HTR-8/SVneo (cell line): ENCODE data around the gene CSDE1.
"Not testable (repeated sequence)": the region's sequence is repeated elsewhere in the genome, so short reads cannot be mapped to it uniquely, and the experiment has no call there.

Experiments
- DNase-seq: peaks from one replicate; pipeline ENCODE4 v3.0.0; 2011; ENCODE audit warnings: low spot score, mixed read lengths; ENCODE audit not compliant: insufficient read length
- FAIRE-seq: peaks from 2 replicates; lab custom pipeline; 2011; peaks lifted over from hg19 to GRCh38; lab: Jason Lieb, UNC

The CSDE1 gene

DNA sequence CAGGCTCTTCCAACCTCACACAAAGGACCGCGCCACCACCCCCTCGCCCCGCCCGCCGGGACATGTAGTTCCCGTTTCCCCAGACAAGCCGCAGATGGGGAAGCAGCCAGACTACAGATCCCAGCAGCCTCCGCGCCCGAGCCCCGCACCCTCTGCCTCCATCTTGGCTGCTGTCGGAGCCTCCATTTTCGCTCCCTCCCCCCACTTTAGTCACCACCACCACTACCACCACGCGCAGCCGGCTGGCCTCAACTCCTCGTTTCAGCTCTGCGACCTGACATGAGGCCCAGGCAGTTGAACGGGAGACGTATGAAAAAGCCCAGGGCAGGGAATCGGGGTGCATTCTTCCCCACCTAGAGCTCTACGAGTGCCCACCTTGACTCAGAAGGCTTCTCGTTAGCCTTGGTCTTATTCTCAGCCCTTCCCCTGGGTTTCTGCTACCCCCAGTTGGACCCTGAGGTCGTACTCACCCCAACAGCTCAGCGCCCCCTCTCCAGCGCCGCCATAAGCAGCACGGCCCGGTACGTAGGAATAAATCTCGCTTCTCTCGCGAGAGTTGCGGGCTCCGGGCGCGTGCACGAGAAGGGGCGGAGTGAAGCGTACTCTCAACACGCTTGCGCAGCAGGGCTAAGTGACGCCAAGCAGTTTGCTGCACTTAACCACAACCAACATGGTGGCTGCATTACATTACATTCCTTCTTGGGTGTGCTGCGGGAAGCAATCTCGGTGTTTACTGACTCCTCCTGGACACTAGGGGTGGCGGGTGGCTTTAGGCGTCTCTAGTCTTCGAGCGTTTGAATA is at the start of gene CSDE1:
CSDE1 (minus strand) TSS at position 530 of the 801 bp plus-strand sequence. CDS start 18,094 bp downstream, outside the sequence.
- DNase-seq: peak; percentile 83
- FAIRE-seq: peak; percentile 91

DNA sequence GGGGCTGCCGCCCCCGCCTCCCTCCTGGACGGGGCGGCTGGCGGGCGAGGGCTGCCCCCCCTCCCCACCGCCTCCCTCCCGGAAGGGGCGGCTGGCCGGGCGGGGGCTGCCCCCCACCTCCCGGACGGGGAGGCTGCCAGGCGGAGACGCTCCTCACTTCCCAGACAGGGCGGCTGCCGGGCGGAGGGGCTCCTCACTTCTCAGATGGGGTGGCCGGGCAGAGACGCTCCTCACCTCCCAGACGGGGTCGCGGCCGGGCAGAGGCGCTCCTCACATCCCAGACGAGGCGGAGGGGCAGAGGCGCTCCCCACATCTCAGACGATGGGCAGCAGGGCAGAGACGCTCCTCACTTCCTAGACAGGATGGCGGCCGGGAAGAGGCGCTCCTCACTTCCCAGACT is 46.7 kb upstream of the CSDE1 start:
- not testable (repeated sequence) for FAIRE-seq, DNase-seq

DNA sequence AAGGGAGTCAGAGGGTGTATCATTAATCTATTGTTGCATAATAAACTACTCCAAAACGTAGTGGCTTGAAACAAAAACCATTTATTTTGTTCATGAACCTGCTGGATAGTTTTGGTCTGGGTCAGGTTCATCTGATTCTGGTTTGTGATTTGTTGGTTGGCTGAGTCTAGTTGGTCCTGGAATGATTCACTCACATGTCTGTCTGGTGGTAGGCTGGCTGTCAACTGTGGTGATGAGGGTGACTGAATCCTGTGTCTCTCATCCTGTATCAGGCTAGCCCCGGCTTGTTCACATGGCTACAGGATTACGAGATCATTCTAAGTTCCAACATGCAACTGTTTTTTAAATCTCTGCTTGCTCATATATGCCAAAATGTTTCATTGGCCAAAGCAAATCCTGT is 45.2 kb upstream of the CSDE1 start:
- FAIRE-seq: no peak

DNA sequence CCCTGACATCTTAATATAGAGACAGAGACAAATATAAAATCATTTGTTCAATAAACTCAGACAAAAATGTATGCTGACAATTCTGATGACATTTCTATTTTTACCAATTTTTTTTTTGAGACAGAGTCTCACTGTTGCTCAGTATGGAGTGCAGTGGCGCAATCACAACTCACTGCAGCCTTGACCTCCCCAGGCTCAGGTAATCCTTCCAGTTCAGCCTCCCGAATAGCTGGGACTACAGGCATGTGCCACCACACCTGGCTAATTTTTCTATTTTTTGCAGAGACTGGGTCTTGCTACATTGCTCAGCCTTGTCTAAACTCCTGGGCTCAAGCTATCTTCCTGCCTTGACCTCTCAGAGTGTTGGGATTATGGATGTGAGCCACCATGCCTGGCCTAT is 36.3 kb upstream of the CSDE1 start:
- FAIRE-seq (no peak), DNase-seq (no peak)

More for the DNA sequence above, 45.2 kb upstream of the CSDE1 start:
- no peak for DNase-seq

DNA sequence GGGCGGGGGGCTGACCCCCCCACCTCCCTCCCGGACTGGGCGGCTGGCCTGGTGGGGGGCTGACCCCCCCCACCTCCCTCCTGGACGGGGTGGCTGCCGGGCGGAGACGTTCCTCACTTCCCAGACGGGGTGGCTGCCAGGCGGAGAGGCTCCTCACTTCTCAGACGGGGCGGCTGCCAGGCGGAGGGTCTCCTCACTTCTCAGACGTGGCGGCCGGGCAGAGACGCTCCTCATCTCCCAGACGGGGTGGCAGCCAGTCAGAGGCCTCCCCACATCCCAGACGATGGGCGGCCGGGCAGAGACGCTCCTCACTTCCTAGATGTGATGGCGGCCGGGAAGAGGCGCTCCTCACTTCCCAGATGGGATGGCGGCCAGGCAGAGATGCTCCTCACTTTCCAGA is 32.8 kb upstream of the CSDE1 start:
- not testable (repeated sequence) for DNase-seq, FAIRE-seq

DNA sequence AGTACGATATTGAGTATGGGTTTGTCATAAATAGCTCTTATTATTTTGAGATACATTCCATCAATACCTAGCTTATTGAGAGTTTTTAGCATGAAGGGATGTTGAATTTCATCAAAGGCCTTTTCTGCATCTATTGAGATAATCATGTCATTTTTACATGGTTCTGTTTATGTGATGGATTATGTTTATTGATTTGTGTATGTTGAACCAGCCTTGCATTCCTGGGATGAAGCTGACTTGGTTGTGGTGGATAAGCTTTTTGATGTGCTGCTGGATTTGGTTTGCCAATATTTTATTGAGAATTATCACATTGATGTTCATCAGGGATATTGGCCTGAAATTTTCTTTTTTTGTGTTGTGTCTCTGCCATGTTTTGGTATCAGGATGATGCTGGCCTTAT is 28.7 kb upstream of the CSDE1 start:
- not testable (repeated sequence) for FAIRE-seq

DNA sequence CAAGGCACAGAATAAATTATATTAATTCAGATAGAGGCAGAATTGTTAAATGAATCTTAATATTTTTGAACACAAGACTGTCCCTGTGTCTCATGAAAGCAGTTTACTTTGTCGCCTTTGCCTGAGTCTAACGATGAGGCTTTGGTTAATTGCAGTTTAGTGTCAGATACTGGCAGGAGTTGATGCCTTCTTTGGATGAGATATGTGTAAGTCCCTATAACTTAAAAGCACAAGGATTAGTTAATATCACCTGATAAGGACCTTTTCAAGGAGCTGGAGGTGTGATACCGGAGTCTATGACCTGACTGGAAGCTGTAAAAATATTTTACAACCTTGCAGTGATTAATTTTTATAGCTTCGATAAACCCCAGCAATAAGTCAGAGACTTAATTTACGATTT is 24.7 kb upstream of the CSDE1 start:
- DNase-seq: no peak
- FAIRE-seq: no peak

More for the DNA sequence above, 28.7 kb upstream of the CSDE1 start:
- DNase-seq: not testable (repeated sequence)

DNA sequence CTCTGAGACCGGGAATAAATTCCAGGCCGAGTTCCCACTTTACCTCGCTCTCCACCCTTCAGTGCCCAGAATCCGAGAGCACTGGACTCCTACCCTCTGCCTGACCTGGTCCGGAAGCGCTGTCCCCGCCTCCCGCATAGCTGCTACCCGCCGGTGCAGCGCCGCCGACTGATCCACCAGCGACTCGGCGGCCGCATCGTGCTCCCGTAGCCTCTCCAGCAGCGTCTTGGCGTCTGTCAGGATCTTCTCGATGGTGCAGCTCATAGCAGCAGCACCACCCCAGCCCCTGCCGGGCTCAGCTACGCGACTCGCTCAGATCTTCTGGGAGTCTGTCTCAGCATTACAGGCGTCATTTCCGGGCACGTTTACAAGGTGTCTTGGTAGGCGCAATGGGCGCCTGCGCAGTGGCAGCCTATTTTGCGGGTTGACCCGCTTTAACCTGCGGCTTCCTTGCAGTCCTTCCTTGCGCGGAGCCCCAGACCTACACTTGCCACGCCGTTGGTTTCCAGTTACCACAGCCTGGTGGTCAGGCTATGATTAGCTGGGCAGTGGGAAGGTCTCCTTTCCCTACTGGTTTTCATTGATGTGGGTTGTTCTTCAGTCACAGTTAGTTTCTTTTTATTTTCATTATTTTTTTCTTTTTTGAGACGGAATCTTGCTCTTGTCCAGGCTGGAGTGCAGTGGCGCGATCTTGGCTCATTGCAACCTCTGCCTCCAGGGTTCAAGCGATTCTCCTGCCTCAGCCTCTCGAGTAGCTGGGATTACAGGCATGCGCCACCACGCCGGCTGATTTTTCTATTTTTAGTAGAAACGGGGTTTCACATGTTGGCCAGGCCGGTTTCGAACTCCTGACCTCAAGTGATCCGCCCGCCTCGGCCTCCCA is 22.8 kb upstream of the CSDE1 start, which contains the start of gene SIKE1:
SIKE1 (minus strand) TSS at position 342 of the 883 bp plus-strand sequence; CDS start at position 264, 78 bp downstream.
- FAIRE-seq: no peak
- DNase-seq: peak; percentile 82

DNA sequence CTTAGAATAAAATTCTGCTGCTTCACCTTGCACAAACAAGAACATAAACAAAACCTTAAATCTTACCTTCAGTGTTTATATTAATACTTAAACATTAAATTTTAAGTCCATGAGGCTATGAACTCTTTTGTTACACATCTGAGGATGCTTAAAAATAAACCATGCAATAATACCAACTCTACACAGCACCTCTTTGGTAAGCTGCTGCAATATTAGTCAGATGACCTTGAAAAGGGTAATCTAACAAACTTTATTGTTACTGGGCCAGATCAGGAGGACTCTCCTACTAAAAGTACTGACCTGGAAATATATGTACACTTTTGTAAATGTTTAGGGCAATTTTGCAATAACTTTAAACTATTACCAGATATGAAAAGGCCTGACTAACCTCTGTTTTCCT is 21.9 kb upstream of the CSDE1 start:
- FAIRE-seq (no peak), DNase-seq (no peak)

DNA sequence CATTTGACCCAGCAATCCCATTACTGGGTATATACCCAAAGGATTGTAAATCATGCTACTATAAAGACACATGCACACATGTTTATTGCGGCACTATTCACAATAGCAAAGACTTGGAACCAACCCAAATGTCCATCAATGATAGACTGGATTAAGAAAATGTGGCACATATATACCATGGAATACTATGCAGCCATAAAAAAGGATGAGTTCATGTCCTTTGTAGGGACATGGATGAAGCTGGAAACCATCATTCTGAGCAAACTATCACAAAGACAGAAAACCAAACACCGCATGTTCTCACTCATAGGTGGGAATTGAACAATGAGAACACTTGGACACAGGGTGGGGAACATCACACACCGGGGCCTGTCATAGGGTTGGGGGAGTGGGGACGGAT is 18.9 kb upstream of the CSDE1 start:
- DNase-seq, FAIRE-seq: not testable (repeated sequence)

DNA sequence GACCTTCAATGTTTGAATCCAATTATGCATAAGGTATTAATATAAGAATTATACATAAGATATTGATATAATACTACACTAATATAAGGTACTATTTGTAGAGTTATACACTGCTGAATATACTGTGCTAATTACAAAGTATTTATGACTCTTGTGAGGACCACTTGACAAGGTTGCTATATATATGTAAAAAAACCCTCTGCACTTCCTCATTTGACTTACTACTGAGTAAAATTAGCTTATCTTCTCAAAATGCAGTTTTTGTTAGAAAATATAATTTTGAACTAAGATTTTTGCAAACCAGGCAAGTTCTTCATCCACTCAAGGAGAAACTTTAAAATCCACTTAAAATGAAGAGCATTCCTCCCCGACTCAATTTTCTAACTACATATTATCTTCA is 14.2 kb upstream of the CSDE1 start:
- DNase-seq (no peak), FAIRE-seq (no peak)

DNA sequence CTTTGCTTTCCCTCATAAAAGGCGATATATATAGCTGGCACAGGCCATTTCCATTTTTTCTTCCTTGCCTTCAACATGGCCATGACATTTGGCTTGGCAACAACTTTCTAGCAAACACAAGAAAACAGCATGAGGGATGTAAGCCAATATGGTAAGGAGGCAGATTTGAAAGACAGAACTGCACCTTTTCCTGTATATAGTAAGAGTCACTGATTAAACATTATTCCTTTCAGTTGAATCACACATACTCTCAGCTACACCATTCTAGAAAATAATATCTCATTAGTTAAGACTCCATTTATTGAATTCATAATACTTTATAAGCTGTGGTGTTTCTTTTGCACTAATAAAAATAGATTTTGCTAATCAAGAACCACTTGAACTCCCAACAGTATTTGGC is 13.2 kb upstream of the CSDE1 start:
- DNase-seq: no peak
- FAIRE-seq: no peak

DNA sequence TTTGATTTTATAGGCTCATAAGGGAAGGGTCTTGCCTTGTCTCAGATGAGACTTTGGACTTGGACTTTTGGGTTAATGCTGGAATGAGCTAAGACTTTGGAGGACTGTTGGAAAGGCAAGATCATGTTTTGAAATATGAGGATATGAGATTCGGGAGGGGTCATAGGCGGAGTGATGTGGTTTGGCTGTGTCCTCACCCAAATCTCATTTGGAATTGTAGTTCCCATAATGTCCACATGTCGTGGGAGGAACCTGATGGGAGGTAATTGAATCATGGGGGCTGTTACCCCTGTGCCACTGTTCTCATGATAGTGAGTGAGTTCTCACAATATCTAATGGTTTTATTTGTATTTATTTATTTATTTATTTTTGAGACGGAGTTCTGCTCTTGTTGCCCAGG is 6.9 kb upstream of the CSDE1 start:
- DNase-seq: no peak
- no peak for FAIRE-seq

DNA sequence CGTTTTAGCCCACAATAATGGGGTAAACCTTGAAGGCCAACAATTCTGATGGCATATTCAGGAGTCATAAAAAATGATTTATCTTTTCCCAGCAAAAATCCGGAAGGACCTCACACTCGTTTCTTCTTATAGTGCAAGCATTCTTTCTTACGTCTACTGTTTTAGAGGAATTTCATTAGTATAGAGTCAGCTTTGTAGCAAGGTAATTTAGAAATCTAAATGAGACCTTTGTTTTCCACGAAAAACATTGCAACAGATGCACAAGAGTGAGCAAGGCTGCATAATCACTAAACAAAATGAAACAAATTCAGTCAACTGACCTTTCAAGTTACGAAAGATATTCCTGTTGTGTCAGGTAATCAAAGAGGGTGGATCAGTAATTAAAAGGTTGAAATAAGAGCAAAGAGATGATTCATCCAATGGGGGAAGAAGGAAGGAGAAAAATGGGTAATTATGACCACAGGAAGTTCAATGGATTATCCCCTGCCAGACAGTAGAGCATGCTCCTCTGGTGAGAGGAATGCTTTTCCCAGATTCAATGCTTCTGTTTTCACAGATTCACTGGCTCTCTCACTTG is 560 bp upstream of the CSDE1 start:
- FAIRE-seq (no peak), DNase-seq (no peak)

DNA sequence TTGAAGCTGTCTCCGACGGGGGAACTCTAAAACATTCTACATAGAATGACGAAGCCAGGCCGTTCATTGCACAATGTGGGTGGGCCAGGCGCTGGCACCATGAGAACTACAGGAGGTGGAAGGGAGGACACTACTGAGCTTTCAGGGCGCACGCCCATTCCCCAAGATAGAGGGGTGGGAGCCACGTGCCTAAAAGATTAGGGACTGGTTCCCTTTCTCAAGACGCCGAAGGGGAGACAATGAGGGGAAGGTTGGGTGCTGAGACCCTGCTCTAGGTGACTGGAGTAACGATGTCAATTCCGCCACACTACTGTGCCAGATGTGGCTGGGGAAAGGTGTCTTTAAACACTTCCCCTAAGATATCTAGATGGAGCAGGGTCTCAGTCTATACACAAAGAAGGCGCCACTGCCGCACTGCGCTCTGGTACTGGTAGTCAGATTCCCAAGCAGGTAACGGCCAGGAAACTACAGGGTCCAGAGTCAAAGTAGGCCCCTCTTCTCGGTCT is 782 bp downstream of the CSDE1 start:
- FAIRE-seq (no peak), DNase-seq (no peak)

DNA sequence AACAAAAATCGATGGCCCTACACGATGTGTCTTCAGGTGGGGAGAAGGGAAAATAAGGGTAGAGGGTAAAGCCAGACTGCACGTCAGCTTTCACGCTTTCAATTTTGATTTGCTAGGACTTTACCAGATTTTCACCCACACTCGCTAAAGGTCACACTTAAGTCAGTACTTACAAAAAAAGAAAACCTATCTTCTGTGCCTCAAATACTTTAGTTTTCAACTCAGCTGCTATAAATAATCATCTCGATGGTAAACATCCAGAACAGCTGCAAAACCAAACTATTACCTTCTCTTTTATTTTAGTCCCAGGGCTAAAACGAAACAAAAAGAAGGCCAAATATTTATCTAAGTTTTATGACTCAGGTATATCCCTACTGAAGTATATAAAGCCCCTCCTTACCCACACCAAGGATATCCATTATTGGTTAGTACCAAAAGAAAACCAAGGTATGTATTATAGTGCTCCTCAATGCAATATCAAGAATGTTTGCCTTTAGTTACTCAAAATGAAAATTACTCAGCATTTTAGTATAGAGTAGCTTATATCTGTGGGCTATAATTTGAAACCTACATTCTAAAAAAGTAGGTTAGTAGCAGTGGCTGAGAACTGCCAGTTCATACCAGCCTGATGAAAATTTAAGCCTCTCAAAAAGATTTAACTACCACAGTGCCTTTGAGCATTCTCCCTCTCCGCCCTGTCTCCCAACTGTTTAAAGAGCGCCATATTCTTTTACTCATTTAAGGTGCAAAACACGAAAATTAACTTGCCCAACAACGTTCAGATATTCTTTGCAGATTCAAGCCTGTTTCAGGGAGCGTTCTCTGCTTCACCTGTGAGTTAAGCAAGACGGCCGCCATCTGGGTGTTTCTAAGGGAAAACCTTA is 1.5 kb downstream of the CSDE1 start:
- FAIRE-seq: no peak
- DNase-seq: no peak

DNA sequence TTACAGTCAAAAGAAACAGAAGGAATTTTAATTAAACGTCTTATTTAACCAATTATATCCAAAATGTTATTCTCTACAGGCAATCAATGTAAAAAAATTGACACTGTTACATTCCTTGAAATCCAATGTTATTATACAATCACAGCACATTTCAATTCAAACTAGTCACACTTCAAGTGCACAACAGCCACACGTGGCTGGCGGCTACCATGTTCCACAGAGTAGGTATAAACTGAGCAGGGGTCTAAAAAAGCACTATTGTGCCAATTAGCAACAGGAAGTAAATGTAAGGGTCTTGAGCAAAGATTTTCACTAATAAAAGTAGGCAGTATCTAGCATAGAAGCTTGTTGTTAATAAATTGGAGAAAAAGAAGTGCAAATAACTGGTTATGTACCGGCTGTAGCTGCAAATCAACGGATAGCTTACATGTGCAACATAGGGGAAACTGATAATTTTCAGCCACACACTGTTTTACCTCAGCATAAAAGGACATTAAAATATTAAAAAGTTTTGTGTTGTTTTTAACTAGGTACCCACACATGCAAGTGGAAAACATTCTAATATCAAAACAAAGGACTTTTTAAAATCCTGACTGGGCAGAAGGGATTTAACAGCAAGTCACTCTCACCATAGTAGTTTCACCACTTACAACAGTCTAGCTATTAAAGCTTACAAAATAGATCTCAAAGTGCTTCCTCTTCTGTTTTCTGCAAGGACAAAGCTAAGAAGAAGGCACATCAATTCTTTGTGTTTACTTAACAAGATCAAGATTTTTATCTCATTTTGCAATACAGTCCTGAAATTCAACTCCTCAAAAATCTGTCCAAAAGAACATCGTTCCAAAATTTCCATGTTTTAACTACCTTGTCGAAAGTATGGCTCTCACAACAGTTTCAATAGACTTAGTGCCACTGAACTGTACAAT is 2.5 kb downstream of the CSDE1 start:
- no peak for FAIRE-seq
- DNase-seq: no peak

DNA sequence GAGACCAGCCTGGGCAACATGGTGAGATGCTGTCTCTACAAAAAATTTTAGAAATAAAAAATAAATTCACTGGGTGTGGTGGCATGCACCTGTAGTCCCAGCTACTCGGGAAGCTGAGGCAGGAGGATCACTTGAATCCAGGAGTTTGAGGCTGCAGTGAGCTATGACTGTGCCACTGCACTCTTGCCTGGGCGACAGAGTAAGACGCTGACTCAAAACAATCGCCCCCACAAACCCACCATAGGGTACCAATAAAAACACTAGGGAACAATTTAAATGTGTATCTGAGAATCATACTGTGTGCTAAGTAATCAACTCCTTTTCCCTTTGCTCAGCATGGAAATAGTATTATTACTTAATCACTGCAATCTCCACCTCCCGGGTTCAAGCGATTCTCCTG is 4.1 kb downstream of the CSDE1 start:
- FAIRE-seq, DNase-seq: not testable (repeated sequence)
